GM19035 (cell line): ENCODE measurements around the gene MAGI2.

Source experiments
- ATAC-seq: cut with Tn5 transposase; IDR thresholded peaks from one replicate; pipeline ENCODE4 v1.9.1; 2021; ENCODE audit not compliant: unreplicated experiment

The MAGI2 gene

DNA sequence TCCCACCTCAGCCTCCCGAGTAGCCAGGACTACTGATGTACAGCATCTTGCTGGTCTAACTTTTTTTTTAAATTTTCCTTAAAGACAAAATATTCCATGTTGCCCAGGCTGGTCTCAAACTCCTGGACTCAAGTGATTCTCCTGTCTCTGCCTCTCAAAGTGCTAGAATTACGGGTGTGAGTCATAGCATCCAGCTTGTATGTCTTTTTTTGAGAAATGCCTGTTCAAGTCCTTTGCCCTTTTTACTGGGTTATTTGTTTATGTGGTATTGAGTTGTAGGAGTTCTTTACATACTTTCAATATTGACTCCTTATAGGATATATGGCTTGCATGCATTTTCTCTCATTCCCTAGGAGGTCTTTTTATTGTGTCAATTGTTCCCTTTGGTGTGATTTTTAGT lies 486.4 kb downstream of the MAGI2 start:
- ATAC-seq, result no peak

DNA sequence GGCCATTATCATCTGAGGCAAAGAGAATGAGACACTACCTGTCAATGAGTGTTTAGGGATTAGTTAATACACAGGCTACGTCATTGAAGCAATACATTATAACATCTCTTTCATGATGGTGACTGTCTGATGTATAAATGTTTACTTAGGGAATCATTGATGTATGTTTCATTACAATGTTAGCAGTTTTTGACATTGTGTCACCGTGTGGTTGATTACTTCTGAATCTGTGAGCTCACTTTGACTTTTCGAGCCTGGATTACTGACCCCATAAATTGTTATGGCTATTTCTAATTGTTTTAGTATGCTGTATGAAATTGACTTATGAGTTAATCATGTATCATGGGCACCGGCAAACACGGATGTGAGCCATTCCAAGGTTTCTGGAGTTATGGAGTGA lies 494.0 kb downstream of the MAGI2 start:
- ATAC-seq, result no peak

DNA sequence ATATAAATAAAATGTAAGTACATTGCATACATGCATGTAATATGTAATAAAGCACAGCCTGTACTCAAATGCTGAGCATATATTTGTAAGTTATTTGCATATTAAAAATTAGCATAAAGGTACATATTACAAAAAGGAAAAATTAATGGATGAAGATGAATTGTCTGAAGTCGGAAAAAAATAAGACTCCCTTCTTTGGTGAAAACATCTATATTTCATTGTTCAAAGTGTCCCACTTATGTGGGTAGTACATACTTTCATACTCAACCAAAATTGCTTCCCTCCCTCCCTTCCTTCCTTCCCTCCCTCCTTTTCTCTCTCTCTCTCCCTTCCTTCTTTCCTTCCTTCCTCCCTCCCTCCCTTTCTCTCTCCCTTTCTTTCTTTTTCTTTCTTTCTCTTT lies 498.1 kb downstream of the MAGI2 start:
- no peak for ATAC-seq

DNA sequence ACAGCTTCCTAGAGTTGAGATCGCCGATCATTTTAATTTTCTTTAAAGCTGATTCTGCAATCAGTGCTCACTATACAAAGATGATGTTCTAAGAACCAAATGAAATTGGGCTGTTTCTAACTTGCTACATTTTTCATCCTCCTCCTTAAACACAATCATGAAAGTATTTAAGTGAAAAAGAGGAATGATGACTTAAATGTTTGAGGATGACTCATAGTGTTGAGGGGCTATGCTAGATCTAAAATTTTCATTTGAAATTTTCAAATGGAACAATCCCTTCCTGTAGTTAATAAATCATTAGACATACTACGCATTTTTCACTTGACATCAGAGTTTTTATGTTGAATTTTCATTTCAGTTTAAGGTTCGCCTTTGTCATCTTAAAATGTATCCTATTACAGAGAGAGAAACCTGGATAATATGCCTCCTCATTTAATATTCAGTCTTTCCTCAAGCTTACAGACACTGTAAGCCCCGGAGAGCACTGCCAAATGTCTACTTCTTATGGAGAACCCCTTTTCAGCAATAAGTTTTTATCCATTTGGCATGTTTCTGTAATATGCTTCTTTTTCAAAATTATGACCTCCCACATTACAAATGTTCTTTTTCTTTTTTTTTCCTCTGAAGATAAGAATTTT lies 499.6 kb downstream of the MAGI2 start:
- ATAC-seq, result no peak

DNA sequence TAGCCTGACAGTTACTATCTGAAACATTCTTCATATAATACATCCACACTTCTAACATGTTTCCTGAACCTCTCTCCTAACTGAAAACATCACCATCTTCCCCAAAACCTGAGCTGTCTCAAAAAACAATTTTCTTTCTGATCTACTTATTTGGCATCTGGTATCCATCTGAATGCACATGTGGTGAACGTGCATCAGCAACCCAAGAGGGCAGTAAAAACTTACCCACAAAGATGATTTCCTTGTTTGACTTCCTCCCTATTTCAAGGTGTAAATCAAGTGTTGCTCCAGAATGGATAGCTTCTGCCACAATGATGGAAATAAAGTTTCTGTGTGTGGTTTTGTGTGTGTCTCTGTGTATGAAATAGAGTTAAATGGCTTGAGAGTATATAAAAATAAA lies 500.4 kb downstream of the MAGI2 start:
- no peak for ATAC-seq

DNA sequence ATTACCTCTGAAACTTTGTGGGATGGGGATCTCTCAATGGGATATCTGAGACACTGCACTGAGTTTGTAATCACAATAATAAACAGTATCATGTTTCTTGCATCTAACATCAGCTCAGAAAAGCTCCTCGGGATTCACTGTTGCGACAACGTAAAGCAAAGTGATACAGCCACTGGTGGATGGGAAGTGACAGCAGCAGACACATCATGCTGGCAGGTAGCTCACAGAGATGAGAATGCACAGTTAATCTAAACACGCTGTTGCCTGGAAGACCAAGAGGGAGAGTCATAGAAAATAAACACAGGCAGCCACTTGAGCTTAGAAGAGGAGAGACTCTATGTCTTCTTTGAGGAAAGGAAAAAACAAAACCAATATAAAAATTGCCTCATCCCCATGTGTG lies 513.8 kb downstream of the MAGI2 start:
- no peak for ATAC-seq

DNA sequence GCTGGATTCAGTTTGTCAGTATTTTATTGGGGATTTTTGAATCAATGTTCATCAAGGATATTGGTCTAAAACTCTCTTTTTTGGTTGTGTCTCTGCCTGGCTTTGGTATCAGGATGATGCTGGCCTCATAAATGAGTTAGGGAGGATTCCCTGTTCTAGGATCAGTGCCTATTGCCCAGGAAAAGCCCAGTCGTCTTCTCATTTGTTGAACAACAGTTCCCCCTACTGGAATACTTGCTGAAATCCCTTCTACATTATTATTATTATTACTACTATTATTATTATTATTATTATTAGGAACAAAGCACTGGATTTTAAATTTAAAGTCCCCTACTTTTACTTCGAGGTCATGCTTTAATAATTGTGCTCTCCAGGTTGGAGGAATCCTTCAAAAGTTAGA lies 528.9 kb downstream of the MAGI2 start:
- no peak for ATAC-seq

DNA sequence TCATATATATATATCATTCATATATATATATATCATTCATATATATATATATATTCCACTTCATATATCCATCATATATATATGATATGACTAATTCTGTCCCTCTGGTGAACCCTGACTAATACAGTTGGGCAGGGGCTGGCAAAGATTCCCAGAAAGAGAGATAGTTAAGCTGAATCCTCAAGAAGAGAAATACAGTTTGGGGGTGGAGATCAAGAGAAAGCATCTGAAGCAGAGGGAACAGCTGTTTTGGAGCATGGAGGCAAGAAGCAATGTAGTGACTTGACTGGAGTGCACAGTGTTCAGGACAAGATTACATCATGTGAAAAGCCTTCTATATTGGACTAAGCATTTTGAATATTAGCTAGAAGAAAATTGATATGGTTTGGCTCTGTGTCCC lies 540.7 kb downstream of the MAGI2 start:
- ATAC-seq, result no peak

DNA sequence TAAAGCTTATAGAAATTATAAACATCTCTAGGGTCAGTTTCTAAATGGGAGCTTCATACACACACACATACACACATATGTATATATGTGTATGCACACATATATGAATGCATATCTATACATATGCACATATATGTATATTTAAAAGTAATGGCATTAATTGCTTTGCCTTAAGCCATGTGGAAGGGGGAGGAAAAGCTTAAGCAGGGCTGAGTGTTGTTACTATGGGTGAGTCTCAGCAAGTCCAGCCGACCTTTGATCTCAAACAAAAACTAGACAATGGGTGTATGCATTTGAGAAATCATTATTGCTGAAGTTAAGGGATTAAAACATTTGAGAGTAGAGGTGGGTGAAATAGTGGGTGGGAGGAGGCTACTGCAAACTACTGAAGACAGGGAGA lies 546.7 kb downstream of the MAGI2 start:
- ATAC-seq, result no peak

DNA sequence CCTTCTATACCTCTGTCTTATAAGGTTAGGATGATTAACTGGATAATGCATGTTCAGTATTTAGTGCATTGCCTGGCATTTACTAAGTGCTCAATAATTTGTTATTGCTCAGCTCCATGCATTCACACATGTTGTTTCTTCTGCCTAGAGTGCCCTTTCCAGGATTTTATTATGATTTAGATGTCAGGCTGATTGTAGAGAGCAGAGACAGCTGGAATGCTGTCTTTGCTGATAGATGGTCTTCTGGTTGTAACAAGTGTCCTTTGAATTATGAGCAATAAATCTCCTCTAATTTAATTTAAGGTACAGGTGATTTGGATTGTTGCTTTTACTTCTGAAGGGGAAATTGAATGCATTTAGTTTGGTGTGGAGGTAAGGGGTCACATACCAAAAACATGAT lies 548.0 kb downstream of the MAGI2 start:
- no peak for ATAC-seq

DNA sequence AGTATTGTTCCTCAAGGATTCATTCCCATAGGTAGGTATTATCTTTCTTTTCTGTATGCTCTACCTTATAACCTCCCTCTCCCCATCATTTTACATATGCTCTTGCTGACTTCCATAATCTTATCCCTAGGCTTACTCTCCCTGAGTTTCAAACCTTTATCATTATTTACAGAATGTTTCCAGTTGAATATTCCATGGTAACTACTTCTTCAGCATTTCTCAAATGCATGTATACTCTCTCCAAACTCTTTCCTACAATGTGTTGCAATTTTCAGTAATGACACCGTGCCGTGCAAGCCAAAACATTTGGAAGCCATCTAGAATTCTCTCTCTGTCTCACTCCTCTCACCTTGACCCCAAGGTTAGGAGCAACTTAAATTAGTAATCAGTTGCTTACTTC lies 548.5 kb downstream of the MAGI2 start:
- ATAC-seq, result no peak

DNA sequence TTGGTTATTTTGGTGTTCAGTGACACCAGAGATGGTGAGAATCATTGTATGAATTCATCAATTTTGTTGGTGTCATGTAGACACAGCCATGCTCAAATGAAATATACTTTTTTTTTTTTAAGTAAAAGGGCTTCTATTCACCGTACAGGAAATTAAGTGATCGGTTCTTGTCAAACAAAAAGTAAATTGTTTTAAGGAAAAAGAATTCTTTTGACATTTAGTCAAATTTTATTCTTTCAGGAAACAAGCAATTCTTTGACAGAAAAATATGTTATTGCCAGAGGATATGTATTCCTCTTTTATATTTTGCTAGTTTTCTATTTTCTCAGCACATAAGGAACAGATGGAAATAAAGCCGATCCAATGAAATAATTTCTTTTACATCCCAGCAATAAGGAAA lies 551.9 kb downstream of the MAGI2 start:
- ATAC-seq, result no peak

DNA sequence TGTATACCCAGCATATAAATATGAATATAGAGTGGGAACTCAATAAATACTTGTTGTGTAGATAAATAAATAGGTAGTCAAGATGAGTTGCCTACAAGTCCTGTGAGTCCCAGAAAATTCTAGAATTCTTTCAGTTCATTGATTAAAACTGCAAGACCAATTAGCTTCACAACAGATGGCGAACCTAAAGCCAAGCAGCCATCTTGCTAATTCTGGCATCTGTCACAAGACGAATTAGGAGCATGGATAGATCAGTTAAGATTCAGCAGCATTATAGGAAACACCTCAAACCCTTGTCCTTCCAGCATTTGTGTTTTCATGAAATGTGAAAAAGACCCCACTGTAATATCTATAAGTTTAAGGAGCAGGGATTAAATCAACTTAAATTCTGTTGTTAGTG lies 552.7 kb downstream of the MAGI2 start:
- no peak for ATAC-seq

DNA sequence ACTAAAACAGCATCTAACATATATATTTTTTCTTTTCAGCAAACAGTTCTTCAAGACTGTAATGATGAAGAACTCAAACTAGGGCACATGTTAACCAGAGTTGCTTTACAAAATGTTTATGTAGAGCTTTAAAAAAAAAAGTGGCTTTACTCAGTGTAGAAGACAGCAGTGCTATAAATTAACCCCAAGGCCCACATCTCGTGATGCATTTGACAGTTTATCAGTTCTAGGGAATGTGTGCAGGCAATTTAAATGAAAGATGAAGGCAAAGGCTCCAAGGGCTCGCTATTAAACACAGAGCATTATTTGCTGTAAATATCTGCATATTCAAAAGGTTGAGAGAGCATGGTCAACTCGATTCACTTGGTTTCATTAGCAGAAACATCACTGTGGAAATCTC lies 558.1 kb downstream of the MAGI2 start:
- no peak for ATAC-seq

DNA sequence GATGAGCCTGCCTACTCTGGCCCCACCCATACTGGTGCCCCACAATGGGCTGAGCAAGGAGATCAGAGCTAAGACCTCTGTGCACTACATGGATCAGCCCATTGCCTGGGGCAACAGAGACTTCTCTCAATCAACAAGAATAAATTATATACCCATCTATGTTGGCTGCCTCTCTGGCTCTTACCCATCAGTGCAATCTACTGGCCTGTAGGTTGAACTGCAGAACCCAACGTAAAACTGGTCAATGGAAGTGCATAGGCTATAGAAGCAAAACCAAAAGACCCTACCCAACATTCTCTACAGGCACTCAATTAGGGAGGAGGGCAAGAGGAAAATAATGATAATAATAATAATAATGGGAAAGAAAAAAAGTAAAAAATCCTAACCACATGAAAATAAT lies 574.3 kb downstream of the MAGI2 start:
- no peak for ATAC-seq

DNA sequence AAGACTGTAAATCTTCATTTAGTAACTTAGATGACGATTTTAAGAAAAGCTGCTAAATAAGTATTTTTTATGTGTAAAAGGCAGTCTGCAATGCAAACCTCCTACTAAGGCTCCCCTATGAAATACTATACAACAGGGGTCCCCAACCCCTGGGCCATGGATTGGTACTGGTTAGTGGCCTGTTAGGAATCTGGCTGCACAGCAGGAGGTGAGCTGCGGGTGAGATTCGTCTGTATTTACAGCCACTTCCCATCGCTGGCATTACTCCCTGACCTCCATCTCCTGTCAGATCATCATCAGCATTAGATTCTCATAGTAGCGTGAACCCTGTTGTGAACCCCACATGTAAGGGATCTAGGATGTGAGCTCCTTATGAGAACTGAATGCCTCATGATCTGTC lies 580.4 kb downstream of the MAGI2 start:
- no peak for ATAC-seq

DNA sequence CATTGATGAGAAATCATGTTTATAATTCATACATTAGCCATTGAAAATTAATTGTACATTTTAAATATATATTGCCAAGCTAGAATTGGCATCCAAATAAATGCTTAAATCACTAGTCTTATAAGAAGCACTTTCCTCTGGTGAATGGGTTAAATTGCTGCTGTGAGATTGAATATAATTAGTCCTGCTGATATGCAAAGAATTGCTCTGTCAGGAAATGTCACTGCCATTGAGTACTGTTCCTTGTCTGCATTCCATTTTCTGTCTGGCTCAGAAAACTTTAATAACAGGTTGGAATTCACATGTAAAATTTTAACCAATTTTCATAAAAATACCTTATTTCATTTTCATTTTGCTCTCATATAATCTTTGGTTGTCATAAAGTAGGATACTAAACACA lies 589.1 kb downstream of the MAGI2 start:
- no peak for ATAC-seq

DNA sequence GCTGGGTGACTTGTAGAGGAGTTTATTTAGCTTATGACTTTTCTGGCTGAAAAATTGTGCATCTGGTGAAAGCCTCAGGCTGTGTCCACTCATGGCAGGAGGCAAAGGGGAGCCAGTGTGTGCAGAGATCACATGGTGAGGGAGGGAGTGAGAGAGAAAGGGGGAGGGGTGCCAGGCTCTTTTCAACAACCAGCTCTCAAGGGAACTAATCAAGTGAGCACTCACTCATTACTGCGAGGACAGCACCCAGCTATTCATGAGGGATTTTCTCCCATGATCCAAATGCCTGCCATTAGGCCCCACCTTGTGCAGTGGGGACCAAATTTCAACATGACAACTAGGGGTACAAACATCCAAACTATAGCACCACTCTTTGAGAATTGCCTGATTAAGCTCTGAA lies 590.2 kb downstream of the MAGI2 start:
- ATAC-seq, result no peak

DNA sequence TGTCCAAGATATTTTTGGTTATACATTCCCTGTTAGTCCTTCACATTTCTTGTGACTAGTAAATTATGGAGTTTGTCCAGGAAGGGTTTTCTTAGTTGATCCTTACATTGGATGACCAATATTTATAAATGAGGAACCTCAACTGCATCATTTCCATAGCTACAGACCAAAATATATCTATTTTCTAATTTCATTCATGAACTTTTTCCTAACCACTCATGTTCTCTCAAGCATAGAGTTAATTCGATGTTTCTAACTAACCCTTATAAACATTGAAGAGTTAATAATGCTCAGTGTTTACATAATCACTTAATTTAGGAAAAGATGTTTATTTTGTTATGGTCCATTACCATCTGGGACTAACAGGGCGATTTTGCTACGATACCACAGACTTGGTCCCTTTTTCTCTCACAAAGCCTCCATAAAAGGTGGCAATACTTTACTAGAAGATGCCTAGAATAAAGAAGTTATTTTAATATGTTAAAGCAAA lies 591.0 kb downstream of the MAGI2 start:
- no peak for ATAC-seq

DNA sequence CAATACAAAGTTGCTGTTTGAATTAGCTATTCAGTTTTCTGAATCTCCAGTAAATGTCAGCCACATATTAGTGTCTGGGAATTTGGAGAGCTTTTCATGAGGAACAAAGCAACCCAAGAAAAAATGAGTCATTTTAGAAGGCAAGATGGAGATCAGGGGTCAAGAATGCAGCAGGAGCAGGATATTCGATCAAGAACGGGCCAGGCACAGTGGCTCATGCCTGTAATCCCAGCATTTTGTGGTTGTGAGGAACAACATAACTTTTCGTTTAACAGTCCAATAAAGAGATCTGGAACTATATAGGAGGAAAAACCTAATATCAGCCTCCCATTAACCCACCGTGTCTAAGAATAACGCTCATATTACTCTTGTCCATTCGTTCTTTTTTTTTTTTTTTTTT lies 600.5 kb downstream of the MAGI2 start:
- no peak for ATAC-seq

DNA sequence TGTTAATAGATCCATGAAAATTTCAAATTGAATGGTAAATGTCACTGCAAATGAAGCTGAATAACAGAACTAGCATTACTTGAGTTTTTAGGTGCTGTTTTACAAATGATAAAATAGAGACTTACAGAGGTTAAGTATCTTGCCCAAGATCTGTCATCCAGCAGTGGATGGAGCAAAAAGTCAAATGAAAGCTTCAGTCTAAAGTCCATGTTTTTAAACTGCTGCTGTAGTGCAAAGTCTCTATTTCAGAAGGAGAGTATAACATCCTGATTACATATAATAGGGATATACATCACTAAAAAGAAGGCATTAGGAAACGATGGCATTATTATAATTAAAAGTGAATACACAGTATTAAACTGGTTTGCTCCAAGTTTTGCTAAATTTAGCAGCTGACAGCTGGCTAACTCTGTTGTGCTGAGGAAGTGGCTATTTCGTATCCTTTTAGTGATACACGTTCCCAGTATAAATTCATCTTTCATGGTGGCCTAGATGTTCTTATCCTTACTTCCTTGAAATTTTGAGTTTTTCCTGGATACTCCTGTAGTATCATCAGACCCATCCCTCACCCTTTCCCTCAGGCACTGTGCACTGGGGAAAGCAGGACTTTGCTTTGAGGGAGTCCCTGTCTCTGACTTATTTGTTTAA lies 603.2 kb downstream of the MAGI2 start:
- ATAC-seq, result no peak

DNA sequence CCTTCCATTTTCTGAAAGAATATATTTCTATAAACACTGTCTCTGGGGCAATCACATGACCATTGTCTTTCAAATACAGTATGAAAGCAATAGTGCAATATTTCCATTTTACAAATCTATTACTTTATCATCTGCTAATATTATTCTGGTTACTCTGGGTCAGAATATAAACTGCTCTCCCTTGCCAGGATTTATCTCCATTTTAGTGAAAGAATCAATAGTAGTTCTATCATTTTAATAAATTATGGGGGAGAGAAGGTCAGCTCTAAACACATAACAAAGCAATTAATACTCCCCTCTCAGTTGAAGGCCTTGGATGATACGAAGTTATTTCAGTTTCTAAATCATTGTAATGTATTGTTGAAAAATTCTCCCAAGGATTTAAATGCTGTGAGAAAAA lies 608.3 kb downstream of the MAGI2 start:
- no peak for ATAC-seq

DNA sequence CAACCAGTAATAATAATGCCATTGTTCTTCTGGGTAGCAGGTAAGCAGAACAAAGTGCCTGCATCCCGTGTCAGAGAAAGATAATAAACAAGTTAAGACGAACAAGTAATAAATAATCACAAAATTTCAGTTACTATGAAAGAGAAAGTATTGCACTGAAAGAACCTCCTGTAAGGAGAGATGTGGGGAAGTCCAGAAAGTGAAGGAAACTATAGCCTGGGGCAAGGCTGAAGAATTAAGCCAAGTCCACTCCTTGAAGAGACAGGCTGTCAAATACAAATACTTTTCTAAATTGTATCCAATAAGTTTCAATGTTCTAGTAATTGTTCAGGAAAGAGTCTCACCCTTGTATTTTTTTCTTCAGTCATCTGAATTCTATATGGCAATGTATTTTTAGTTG lies 611.4 kb downstream of the MAGI2 start:
- ATAC-seq, result no peak
